GM18511 (cell line): ENCODE measurements around the gene GPR55.
"Not testable (repeated sequence)": the region's sequence is repeated elsewhere in the genome, so short reads cannot be mapped to it uniquely, and the experiment has no call there.

Source experiments
- ATAC-seq: cut with Tn5 transposase; IDR thresholded peaks from one replicate; pipeline ENCODE4 v1.9.1; 2021; ENCODE audit warnings: mild to moderate bottlenecking, moderate library complexity; ENCODE audit not compliant: unreplicated experiment

Gene GPR55

DNA sequence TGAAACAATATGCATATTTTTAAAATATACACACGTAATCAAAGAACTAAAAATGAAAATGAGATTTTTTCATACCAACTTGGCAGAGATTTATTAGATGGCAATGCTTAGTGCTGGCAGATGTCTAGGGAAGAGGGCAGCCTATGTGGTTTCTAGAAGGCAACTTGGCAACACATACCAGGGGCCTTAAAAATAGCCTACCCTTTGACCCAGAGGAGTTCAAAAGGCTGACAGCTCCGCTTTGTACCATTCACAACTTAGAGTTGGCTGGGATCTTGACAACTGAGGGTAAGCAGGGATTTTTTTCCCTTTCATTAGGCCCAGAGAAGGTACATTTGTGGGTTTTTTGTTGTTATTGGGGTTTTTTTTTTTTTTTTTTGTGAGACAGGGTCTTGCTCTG lies 26.4 kb upstream of the GPR55 start:
- ATAC-seq = no peak

GRCh38 chr2:230950874-230951339 lies 25.9 kb upstream of the GPR55 start:
- ATAC-seq = no peak

- ATAC-seq = peak; percentile 72
Observed at GRCh38 chr2:230949966-230950873, 25.2 kb upstream of the GPR55 start.

DNA sequence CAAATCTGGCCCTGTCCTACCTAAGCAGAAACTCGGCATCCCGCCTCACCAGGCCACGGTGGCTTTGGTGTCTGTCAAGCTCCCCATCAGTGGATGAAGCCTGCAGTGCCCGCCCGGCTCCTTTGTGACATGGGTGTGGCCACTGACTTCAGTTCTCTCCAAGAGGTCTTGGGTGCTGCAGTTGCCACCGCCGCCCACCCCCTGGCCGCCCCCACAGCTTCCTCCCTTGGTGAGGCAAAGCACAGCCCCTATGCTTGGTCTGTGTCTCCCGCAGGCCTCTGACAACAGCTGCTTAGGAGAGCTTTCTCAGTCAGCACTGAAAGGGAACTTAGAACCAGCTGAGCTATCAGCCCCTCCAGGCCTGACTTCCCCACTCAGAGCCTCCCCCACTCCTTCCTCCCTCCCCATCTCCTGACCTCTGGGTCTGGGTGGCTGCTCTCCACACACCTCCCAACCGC lies 22.9 kb upstream of the GPR55 start:
- ATAC-seq = peak; percentile 25

- no peak for ATAC-seq
Observed at GRCh38 chr2:230947235-230947576, 22.2 kb upstream of the GPR55 start.

DNA sequence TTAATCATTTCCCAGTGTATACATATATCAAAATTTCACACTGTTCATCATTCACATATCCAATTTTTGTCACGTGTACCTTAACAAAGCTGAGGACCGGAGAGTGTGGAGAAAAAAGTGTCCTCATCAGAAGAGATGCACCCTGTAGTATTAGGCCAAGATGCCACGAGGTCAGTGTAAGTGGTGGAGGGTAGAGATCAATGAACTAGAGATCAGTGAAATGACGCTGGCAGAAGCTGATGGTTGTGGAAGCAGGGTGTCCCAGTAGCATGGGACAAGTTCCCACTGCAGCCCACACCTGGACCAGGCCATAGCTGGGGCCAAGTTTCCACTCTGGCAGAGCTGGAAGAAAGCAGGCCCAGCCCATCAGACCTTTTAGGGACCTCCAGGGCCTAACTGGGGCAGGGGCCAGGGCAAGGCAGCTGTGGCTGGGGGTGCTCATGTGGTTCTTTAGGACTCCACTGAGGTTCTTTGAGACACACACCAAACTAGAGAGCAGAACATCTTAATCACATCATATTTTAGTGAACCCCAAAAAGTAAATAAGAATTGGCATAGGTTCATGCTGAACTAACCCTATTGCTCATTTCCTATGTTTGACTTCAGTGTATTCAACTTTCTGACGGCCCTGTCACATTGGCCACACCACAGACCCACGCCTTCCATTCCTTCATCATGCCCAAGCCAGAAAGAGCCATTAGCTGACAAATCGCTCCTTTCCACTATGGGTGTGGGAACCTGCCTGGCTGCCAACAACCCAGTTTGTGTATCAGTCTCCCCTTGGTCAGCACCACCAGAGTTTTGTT lies 21.6 kb upstream of the GPR55 start:
- no peak for ATAC-seq

GRCh38 chr2:230944757-230945372 lies 19.8 kb upstream of the GPR55 start:
- ATAC-seq = no peak

DNA sequence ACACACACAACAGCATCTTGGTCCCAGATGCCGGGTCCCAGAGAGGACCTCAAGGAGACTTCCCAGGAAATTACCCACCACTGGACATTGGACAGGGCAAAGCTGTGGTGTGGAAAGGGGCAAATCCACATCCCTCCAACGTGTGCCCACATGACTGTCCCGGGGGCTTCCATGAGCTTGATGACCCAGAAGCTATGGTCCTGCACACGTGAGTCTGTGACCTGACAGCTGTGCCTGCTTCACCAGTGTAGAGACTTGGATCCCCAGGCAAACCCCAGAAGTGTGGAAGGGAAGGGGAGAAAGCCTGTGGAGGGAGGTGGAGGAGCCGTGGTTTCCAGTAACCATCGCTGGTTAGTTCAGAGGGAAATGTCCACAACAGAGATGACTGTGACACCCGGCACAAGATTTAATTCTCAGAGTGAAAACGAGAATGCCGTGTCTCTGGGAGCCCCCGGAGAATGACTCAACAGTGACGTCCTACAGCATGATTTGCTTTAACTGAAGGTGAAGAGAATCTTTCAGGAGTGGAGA lies 19.1 kb upstream of the GPR55 start:
- ATAC-seq = peak; percentile 61

DNA sequence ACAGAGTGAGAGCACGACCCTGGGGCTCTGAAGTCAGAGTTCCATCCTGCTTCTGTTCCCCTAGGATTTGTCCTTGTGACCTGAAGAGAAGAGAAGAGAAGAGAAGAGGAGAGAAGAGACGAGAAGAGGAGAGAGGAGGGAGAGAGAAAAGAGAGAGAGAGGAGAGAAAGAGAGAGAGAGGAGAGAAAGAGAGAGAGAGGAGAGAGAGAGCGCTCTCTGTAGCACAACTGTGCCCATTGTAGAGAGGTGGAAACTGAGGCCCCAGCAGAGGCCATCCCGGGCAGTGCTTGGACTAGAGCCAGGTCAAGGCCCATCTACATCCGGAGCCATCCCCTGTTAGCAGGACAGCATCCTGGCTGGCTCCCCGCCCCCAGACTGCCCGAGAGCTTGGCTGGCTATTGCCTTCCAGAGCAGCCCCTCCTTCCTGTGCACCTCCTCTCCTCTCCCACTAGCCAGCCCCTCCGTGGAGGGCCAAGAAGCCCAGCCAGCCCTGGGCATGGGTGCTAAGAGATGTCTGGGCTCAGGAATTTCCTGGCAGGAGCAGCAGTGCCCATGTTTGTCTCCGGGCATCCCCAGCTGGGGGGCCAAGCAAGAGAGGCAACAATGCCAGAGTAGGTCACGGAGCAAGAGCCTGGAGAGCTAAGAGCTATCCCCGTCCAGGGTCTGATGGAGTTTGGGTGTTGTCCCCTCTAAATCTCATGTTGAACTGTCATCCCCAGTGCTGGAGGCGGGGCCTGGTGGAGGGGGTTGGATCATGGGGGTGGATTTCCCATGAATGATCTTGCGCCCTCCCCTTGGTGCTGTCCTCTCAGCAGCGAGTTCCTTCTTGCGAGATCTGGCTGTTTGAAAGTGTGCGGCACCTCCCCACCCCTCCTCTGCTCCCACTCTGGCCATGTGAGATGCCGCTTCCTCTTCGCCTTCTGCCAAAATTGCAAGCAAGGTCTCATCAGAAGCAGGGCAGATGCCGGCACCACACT lies 18.2 kb upstream of the GPR55 start:
- ATAC-seq = peak; percentile 79

GRCh38 chr2:230942371-230942770 lies 17.3 kb upstream of the GPR55 start:
- no peak for ATAC-seq

GRCh38 chr2:230941202-230942180 lies 16.4 kb upstream of the GPR55 start:
- ATAC-seq = no peak

GRCh38 chr2:230940471-230940815 lies 15.4 kb upstream of the GPR55 start:
- no peak for ATAC-seq

GRCh38 chr2:230939691-230940470 lies 14.8 kb upstream of the GPR55 start:
- ATAC-seq = no peak

GRCh38 chr2:230939066-230939591 lies 14.1 kb upstream of the GPR55 start:
- ATAC-seq = no peak

DNA sequence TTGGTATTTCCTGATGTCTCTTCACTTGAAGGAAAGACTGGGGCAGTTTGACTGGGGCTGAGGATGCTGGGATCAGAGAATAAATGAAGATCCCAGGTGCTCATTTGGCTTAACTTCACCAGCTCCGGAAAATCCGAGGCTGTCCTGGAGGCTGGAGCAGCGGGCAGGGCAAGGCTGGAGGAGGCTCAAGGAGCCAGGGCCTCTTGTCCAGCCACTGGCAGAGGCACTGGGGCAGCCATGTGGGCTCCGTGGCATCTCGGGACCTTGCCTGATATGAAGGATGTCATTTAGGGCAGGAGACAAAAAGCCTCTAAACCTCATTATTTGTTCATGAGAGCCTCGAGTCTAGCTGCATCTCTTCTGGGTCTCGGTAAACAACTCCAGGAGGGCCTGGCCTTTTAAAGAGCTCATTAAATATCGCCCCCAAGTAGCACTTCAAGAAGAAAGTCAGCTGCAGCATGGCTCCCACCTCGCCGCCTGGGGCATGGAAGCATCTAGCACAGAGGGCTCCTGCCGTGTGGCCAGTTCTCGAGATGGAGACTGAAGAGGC lies 13.5 kb upstream of the GPR55 start:
- no peak for ATAC-seq

DNA sequence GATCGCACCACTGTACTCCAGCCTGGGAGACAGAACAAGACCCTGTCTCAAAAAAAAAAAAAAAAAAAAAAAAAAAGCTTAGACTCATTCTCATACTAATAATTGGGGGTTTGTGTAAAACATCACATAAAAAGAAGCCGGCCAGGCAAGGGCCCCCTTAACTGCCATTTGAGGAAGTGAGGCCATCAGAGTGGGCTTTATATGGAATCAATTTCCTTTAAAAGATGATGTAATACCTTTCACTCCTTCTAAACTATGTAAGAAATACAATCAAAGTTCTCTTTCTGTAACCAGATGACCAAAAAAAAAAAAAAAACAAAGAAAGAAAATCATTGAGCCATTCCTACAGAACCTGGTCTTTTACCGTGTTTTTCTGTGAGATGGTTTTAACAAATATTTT lies 13.1 kb upstream of the GPR55 start:
- no peak for ATAC-seq

DNA sequence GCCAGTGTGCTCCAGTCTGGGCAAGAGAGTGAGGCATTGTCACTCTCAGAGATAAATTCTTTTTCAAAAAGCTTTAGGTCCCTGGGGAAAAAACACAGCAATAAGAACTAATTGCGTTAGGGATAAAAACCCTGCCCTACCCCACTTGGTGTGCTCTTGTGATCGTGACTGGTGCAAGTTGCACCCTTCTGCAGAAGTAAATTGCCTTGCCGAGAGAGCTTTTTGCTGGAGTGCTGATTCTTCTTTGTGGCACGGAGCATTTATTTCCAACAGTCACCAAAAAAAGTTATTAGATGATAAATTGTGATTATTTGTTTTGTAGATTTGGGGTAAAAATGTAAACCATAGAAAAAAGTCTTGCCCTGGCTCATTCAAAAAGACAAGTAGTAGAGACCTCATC lies 12.3 kb upstream of the GPR55 start:
- ATAC-seq = no peak

DNA sequence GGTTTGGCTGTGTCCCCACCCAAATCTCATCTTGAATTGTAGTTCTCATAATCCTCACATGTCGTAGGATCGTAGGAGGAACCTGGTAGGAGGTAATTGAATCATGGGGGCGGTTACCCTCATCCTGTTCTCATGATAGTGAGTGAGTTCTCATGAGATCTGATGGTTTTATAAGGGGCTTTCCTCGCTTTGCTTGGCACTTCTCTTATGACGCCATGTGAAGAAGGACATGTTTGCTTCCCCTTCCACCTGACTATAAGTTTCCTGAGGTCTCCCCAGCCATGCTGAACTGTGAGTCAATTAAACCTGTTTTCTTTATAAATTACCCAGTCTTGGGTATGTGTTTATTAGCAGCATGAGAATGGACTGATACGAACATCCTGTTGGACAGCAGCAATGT lies 11.2 kb upstream of the GPR55 start:
- not testable (repeated sequence) for ATAC-seq
